ENCODE measurements around the gene GPS2. TPM values are rescaled to one million over a fixed set of nuclear protein-coding genes. Genes with fewer than 3 reads are reported as not detected.

GPS2 gene
- total and polyA plus RNA-seq, 2 donors (not counting 1 experiment from before 2014, with no cell fraction given), result 137 to 225 TPM

DNA sequence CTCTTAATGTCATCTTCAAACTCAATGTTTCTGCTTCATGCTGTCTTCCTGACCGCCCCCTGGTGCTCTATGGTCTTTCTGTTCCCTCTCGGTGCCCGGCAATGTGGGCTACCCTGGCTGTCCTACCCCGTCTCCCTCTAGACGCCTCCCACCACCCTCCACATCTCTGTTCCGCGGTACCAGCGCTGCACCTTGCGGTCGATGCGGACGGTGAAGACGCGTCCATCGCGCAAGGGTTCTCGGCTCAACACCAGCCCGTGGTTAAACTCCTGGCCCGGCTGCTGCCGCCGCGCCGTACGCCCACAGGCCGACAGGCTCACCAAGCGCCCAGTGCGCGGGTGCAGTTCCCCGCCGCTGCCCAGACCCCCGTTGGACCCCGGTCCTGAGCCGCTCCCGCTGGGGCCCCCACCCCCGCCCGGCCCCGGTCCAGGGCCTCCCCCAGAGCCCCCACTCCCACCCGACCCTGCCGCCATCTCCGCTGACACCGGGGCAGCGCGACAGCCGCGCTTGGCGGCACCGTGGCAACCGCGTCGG is 13.7 kb upstream of the GPS2 start, which contains the start of gene NEURL4:
TSS of gene NEURL4 (minus strand) at position 496 of the 534 bp plus-strand sequence. CDS start at position 473, 23 bp downstream.
- ChIA-PET POLR2A (interaction anchor here (0.7 to 2.4 kb wide), 15 partner anchors 9 to 919 kb away, joined by 3 to 18 read pairs (median 5); partner anchors contain the start of genes CD68, CTC1, CTDNEP1 and ELP5), CTCF (interaction anchor here (0.9 to 3.0 kb wide), 13 partner anchors 8 to 159 kb away, joined by 3 to 20 read pairs (median 7); partner anchors contain the start of genes ACADVL, ACAP1, DLG4 and GPS2)
- Mint-ChIP-seq H3K4me1 (peaks cover 41% of the 10 kb centered on the region), H3K27me3 (no peaks in the 10 kb centered on the region), H3K4me3 (peak within 1 kb of the TSS; percentile 96), H3K27ac (peak within 1 kb of the TSS; percentile 98), H3K9me3 (ENCODE audit: insufficient read depth) (no peaks in the 10 kb centered on the region)
- Histone ChIP-seq H3K4me2 (replicated peaks; ENCODE audit: low read depth, low read length, poor library complexity, severe bottlenecking) (peak within 1 kb of the TSS; percentile 88), H4K20me1 (ENCODE audit: control insufficient read depth, insufficient read depth, low read length, poor library complexity, severe bottlenecking) (peaks cover 4% of the 10 kb centered on the region), H3K36me3 (replicated peaks in 1 of 2; ENCODE audit: control extremely low read depth in 1 of 2, control insufficient read depth in 1 of 2, extremely low read depth in 1 of 2, insufficient read depth in 2 of 2, low read length in 1 of 2) (peaks cover 0 to 20% of the 10 kb centered on the region in 2 experiments), H3K79me2 (ENCODE audit: control insufficient read depth, insufficient read depth, low read length) (peaks cover 23% of the 10 kb centered on the region), H3K9me3 (ENCODE audit: control extremely low read depth in 1 of 3, control insufficient read depth in 2 of 3, insufficient read depth in 1 of 3, low read length in 2 of 3) (no peaks in the 10 kb centered on the region), H3K27me3 (replicated peaks in 1 of 4; ENCODE audit: control extremely low read depth in 1 of 4, control insufficient read depth in 3 of 4, insufficient read depth in 4 of 4, low read length in 3 of 4) (no peaks in the 10 kb centered on the region), H3K27ac (ENCODE audit: low read length in 2 of 2) (peak within 1 kb of the TSS; percentile 86 to 93), H3K9ac (ENCODE audit: low read length) (peak within 1 kb of the TSS; percentile 86), H2AFZ (ENCODE audit: insufficient read depth, low read depth, low read length, poor library complexity, severe bottlenecking) (peak within 1 kb of the TSS; percentile 94), H3K4me3 (ENCODE audit: control extremely low read depth in 1 of 5, extremely low read depth in 1 of 5, insufficient read depth in 1 of 5, low read depth in 2 of 5, low read length in 4 of 5) (peak within 1 kb of the TSS; percentile 65 to 92 (median 81)), H3K4me1 (ENCODE audit: control insufficient read depth in 2 of 2, insufficient read depth in 2 of 2, low read length in 2 of 2) (peaks cover 23 to 49% of the 10 kb centered on the region in 2 donors)
- under 1% methylated on average over 45 of the region's 50 CpGs for WGBS (ENCODE audit: insufficient coverage)
- ATAC-seq (ENCODE audit: low read depth), result no peak
- intact Hi-C loops (cut with micrococcal nuclease), result loop anchor here (1.0 kb wide), 9 partner anchors 14 to 243 kb away; partner anchors contain the start of genes DVL2, EIF5A, ELP5 and GABARAP
- no peak for TF ChIP-seq EZH2 (IDR thresholded peaks at IDR 0.05; ENCODE audit: borderline replicate concordance, insufficient read depth, low read depth, low read length, poor library complexity, severe bottlenecking)
- TF ChIP-seq, protein P1, sequence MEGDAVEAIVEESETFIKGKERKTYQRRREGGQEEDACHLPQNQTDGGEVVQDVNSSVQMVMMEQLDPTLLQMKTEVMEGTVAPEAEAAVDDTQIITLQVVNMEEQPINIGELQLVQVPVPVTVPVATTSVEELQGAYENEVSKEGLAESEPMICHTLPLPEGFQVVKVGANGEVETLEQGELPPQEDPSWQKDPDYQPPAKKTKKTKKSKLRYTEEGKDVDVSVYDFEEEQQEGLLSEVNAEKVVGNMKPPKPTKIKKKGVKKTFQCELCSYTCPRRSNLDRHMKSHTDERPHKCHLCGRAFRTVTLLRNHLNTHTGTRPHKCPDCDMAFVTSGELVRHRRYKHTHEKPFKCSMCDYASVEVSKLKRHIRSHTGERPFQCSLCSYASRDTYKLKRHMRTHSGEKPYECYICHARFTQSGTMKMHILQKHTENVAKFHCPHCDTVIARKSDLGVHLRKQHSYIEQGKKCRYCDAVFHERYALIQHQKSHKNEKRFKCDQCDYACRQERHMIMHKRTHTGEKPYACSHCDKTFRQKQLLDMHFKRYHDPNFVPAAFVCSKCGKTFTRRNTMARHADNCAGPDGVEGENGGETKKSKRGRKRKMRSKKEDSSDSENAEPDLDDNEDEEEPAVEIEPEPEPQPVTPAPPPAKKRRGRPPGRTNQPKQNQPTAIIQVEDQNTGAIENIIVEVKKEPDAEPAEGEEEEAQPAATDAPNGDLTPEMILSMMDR (IDR thresholded peaks at IDR 0.05), result no peak
- DNase-seq, result peak; percentile 73

DNA sequence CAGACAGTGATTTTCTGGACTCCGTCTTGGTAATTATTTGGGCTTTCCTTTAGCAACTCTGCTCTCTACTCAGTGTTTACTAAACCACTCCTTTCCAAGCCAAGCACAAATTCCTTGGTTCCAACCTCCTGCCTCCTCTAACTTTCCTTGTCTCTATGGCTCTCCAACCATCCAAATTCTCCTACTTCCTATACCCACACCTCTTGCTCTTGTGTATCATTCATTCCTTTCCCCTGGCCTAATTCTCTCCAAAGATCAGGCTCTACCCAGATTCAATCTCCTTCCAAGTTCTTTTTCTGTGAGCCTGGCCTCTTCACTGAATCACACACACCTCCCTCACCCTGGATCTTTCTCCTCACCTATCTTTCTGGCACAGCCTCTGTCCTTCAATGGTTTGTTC is 12.8 kb upstream of the GPS2 start:
- Histone ChIP-seq H3K36me3 (replicated peaks in 1 of 2; ENCODE audit: control extremely low read depth in 1 of 2, control insufficient read depth in 1 of 2, extremely low read depth in 1 of 2, insufficient read depth in 2 of 2, low read length in 1 of 2) (peaks cover 0 to 29% of the 10 kb centered on the region in 2 experiments), H3K4me2 (replicated peaks; ENCODE audit: low read depth, low read length, poor library complexity, severe bottlenecking) (peak overlapping the region; percentile 88), H3K4me1 (ENCODE audit: control insufficient read depth in 2 of 2, insufficient read depth in 2 of 2, low read length in 2 of 2) (peaks cover 23 to 42% of the 10 kb centered on the region in 2 donors), H3K27me3 (replicated peaks in 1 of 4; ENCODE audit: control extremely low read depth in 1 of 4, control insufficient read depth in 3 of 4, insufficient read depth in 4 of 4, low read length in 3 of 4) (no peaks in the 10 kb centered on the region), H4K20me1 (ENCODE audit: control insufficient read depth, insufficient read depth, low read length, poor library complexity, severe bottlenecking) (peaks cover 5% of the 10 kb centered on the region), H3K9me3 (ENCODE audit: control extremely low read depth in 1 of 3, control insufficient read depth in 2 of 3, insufficient read depth in 1 of 3, low read length in 2 of 3) (no peaks in the 10 kb centered on the region), H2AFZ (ENCODE audit: insufficient read depth, low read depth, low read length, poor library complexity, severe bottlenecking) (no peak overlapping the region), H3K4me3 (ENCODE audit: control extremely low read depth in 1 of 5, extremely low read depth in 1 of 5, insufficient read depth in 1 of 5, low read depth in 2 of 5, low read length in 4 of 5) (no peak overlapping the region), H3K79me2 (ENCODE audit: control insufficient read depth, insufficient read depth, low read length) (peaks cover 25% of the 10 kb centered on the region), H3K27ac (ENCODE audit: low read length in 2 of 2) (no peak overlapping the region), H3K9ac (ENCODE audit: low read length) (peak overlapping the region; percentile 86)
- POLR2A ChIA-PET, result interaction anchor here (1.2 kb wide), 1 partner anchor 12 kb away, joined by 3 read pairs; the partner anchor contains the start of gene GPS2
- TF ChIP-seq EZH2 (IDR thresholded peaks at IDR 0.05; ENCODE audit: borderline replicate concordance, insufficient read depth, low read depth, low read length, poor library complexity, severe bottlenecking), result no peak
- TF ChIP-seq, protein P1 (IDR thresholded peaks at IDR 0.05), result no peak
- 100% methylated on average over 1 of the region's 1 CpG for WGBS (ENCODE audit: insufficient coverage)
- DNase-seq, result no peak
- CTCF ChIA-PET, result interaction anchor here (1.7 to 5.1 kb wide), 3 partner anchors 9 to 32 kb away, joined by 5 to 47 read pairs (median 15); partner anchors contain the start of gene ACAP1
- intact Hi-C loops (cut with micrococcal nuclease), result no loop called here
- ATAC-seq (ENCODE audit: low read depth), result no peak
- H3K9me3 Mint-ChIP-seq (ENCODE audit: insufficient read depth), result no peaks in the 10 kb centered on the region
- H3K4me3 Mint-ChIP-seq, result peak overlapping the region; percentile 96
- H3K27ac Mint-ChIP-seq, result peak overlapping the region; percentile 94
- H3K4me1 Mint-ChIP-seq, result peaks cover 38% of the 10 kb centered on the region
- no peaks in the 10 kb centered on the region for H3K27me3 Mint-ChIP-seq
